Measurements from ENCODE around the gene PTTG1IP. TPM values are rescaled to one million over a fixed set of nuclear protein-coding genes. Genes with fewer than 3 reads are reported as not detected.

PTTG1IP gene
- total and polyA plus RNA-seq, 2 of the 13 experiments (the other 11 are each of a cell fraction or from before 2014, with no cell fraction given) = 161 to 700 TPM

DNA sequence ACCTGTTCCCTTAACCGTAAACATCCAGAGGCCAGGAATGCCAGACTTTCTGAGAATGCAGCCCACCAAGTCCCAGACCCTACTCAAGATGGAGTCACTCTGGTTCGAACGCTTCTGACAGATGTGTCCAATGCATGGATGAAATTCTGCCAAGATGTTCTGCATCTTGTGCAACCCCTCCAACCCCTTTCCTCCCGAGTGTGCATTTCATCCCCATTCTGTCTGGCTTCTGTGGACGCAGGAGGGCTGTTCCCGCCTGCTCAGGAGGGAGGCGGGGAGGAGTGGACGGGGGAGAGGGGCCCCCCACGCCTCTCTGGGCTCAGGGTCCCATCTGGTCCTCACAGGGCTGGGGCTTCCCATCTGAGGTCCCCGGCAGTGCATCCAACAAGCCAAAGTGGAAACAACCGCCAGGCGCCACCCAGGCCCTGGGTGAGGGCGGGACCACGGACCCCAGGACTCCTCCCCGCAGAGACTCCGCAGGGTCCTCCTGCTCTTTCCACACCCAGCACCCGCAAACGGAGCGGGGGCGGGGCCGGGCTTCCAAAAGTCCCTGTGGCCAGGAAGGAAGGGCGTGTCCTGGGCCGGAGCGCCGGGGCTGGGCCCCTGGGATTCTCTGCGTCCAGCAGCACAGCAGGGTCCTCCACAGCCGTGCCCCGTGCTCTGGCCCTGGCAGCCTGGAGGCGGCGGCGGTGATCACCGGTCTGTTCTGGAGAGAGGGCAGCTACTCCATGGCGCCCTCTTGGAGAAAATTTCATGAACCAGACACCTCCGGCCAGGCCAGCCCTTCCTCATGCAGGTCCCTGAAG, 27.9 kb downstream of the PTTG1IP start (continued):
- TF ChIP-seq, protein P1, sequence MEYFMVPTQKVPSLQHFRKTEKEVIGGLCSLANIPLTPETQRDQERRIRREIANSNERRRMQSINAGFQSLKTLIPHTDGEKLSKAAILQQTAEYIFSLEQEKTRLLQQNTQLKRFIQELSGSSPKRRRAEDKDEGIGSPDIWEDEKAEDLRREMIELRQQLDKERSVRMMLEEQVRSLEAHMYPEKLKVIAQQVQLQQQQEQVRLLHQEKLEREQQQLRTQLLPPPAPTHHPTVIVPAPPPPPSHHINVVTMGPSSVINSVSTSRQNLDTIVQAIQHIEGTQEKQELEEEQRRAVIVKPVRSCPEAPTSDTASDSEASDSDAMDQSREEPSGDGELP (IDR thresholded peaks at IDR 0.05; ENCODE audit: borderline replicate concordance, low read depth) = no peak
- TF ChIP-seq, protein P2, sequence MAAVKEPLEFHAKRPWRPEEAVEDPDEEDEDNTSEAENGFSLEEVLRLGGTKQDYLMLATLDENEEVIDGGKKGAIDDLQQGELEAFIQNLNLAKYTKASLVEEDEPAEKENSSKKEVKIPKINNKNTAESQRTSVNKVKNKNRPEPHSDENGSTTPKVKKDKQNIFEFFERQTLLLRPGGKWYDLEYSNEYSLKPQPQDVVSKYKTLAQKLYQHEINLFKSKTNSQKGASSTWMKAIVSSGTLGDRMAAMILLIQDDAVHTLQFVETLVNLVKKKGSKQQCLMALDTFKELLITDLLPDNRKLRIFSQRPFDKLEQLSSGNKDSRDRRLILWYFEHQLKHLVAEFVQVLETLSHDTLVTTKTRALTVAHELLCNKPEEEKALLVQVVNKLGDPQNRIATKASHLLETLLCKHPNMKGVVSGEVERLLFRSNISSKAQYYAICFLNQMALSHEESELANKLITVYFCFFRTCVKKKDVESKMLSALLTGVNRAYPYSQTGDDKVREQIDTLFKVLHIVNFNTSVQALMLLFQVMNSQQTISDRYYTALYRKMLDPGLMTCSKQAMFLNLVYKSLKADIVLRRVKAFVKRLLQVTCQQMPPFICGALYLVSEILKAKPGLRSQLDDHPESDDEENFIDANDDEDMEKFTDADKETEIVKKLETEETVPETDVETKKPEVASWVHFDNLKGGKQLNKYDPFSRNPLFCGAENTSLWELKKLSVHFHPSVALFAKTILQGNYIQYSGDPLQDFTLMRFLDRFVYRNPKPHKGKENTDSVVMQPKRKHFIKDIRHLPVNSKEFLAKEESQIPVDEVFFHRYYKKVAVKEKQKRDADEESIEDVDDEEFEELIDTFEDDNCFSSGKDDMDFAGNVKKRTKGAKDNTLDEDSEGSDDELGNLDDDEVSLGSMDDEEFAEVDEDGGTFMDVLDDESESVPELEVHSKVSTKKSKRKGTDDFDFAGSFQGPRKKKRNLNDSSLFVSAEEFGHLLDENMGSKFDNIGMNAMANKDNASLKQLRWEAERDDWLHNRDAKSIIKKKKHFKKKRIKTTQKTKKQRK (IDR thresholded peaks at IDR 0.05; ENCODE audit: low read length) = no peak
- TF ChIP-seq PHF21A (CRISPR knock-in tag; IDR thresholded peaks at IDR 0.05) (no peak), KDM5B (CRISPR knock-in tag; IDR thresholded peaks at IDR 0.05; ENCODE audit: borderline replicate concordance) (no peak), DPF2 (CRISPR knock-in tag; IDR thresholded peaks at IDR 0.05; ENCODE audit: borderline replicate concordance, low read depth) (0 out of 2 replicates have a peak, but pooled peaks have one; percentile 30), TAF15 (IDR thresholded peaks at IDR 0.05; ENCODE audit: low read depth, low read length, poor library complexity, severe bottlenecking) (peak; percentile 91), SSRP1 (CRISPR knock-in tag; IDR thresholded peaks at IDR 0.05) (no peak), NFATC3 (CRISPR knock-in tag; IDR thresholded peaks at IDR 0.05) (no peak), ZNF160 (CRISPR knock-in tag; IDR thresholded peaks at IDR 0.05) (no peak), SALL1 (CRISPR knock-in tag; IDR thresholded peaks at IDR 0.05) (no peak), ZZZ3 (CRISPR knock-in tag; IDR thresholded peaks at IDR 0.05; ENCODE audit: borderline replicate concordance) (no peak), EP300 (IDR thresholded peaks at IDR 0.05; ENCODE audit: low read depth in 2 of 2, low read length in 2 of 2) (0 out of 4 replicates have a peak, but pooled peaks of 1 of the 2 experiments have one; percentile 4), EP300 (CRISPR knock-in tag; IDR thresholded peaks at IDR 0.05; ENCODE audit: borderline replicate concordance) (no peak), MED8 (CRISPR knock-in tag; IDR thresholded peaks at IDR 0.05; ENCODE audit: insufficient replicate concordance) (no peak), ZBTB1 (CRISPR knock-in tag; IDR thresholded peaks at IDR 0.05; ENCODE audit: borderline replicate concordance) (no peak)
- TF ChIP-seq, protein P3, sequence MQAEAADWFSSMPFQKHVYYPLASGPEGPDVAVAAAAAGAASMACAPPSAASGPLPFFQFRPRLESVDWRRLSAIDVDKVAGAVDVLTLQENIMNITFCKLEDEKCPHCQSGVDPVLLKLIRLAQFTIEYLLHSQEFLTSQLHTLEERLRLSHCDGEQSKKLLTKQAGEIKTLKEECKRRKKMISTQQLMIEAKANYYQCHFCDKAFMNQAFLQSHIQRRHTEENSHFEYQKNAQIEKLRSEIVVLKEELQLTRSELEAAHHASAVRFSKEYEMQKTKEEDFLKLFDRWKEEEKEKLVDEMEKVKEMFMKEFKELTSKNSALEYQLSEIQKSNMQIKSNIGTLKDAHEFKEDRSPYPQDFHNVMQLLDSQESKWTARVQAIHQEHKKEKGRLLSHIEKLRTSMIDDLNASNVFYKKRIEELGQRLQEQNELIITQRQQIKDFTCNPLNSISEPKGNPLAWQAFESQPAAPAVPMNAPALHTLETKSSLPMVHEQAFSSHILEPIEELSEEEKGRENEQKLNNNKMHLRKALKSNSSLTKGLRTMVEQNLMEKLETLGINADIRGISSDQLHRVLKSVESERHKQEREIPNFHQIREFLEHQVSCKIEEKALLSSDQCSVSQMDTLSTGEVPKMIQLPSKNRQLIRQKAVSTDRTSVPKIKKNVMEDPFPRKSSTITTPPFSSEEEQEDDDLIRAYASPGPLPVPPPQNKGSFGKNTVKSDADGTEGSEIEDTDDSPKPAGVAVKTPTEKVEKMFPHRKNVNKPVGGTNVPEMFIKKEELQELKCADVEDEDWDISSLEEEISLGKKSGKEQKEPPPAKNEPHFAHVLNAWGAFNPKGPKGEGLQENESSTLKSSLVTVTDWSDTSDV (CRISPR knock-in tag; IDR thresholded peaks at IDR 0.05) = 0 out of 2 replicates have a peak, but pooled peaks have one; percentile 57
- TF ChIP-seq, protein P4, sequence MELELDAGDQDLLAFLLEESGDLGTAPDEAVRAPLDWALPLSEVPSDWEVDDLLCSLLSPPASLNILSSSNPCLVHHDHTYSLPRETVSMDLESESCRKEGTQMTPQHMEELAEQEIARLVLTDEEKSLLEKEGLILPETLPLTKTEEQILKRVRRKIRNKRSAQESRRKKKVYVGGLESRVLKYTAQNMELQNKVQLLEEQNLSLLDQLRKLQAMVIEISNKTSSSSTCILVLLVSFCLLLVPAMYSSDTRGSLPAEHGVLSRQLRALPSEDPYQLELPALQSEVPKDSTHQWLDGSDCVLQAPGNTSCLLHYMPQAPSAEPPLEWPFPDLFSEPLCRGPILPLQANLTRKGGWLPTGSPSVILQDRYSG (CRISPR knock-in tag; IDR thresholded peaks at IDR 0.05) = no peak
- TF ChIP-seq, protein P5, sequence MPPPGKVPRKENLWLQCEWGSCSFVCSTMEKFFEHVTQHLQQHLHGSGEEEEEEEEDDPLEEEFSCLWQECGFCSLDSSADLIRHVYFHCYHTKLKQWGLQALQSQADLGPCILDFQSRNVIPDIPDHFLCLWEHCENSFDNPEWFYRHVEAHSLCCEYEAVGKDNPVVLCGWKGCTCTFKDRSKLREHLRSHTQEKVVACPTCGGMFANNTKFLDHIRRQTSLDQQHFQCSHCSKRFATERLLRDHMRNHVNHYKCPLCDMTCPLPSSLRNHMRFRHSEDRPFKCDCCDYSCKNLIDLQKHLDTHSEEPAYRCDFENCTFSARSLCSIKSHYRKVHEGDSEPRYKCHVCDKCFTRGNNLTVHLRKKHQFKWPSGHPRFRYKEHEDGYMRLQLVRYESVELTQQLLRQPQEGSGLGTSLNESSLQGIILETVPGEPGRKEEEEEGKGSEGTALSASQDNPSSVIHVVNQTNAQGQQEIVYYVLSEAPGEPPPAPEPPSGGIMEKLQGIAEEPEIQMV (CRISPR knock-in tag; IDR thresholded peaks at IDR 0.05; ENCODE audit: low read depth) = no peak

Data from HepG2 (cell line).